BJ (cell line): Measurements from ENCODE around the gene OPRM1. TPM values are rescaled to one million over a fixed set of nuclear protein-coding genes. Genes with fewer than 3 reads are reported as not detected.
"Not testable (repeated sequence)": the region's sequence is repeated elsewhere in the genome, so short reads cannot be mapped to it uniquely, and the experiment has no call there.

Experiments
- CTCF ChIA-PET: fragments of 350-600 bp; formaldehyde crosslinking; extraction: SDS; loops from one replicate; lab custom pipeline; 2021; ENCODE audit warnings: antibody characterized with exemption, inconsistent platforms; lab: Yijun Ruan, JAX
- POLR2A ChIA-PET: fragments of 300-600 bp; sonication (Branson Sonifier 250); formaldehyde crosslinking; extraction: SDS; loops from one replicate; lab custom pipeline; 2021; ENCODE audit warnings: antibody characterized with exemption; lab: Charles Lee
- DNase-seq: peaks from one replicate; pipeline ENCODE4 v3.0.0-alpha.2; 2011; ENCODE audit warnings: low read depth
- H3K27me3 ChIP-seq: 2 replicates; pipeline ENCODE4 v1.6.0; 2011; ENCODE audit warnings: low read length; ENCODE audit not compliant: control insufficient read depth, insufficient read depth
- H3K36me3 ChIP-seq: 2 replicates; pipeline ENCODE4 v1.5.1; 2011; ENCODE audit warnings: low read length; ENCODE audit not compliant: control insufficient read depth, insufficient read depth
- H3K4me3 ChIP-seq: 2 replicates; pipeline ENCODE4 v1.5.1; 2011; ENCODE audit warnings: low read depth, mild to moderate bottlenecking, control low read depth, low read length
- CTCF ChIP-seq: IDR thresholded peaks from 2 replicates; pipeline ENCODE4 v1.5.1; 2011; ENCODE audit warnings: low read depth, mild to moderate bottlenecking, control low read depth, inconsistent platforms, low read length, moderate library complexity; ENCODE audit not compliant: insufficient read depth
- polyA plus RNA-seq: library from polyadenylated mRNA; depleted of rRNA; stranded (reverse); fragments of >200 nt; gene quantifications from 2 replicates; pipeline ENCODE4 v1.2.3, GENCODE V29; 2011

Gene OPRM1
- polyA plus RNA-seq, 1 experiment: not detected

GRCh38 chr6:154071711-154072110 is 32.7 kb downstream of the OPRM1 start:
- Histone ChIP-seq H3K4me3 (no peak overlapping the region), H3K27me3 (no peaks in the 10 kb centered on the region), H3K36me3 (no peaks in the 10 kb centered on the region)
- TF ChIP-seq CTCF: no peak
- POLR2A ChIA-PET: no interaction called here
- DNase-seq: no peak
- CTCF ChIA-PET: no interaction called here

- CTCF ChIA-PET, POLR2A ChIA-PET, DNase-seq, H3K36me3 ChIP-seq, H3K27me3 ChIP-seq, H3K4me3 ChIP-seq: not testable (repeated sequence)
Observed at GRCh38 chr6:154078596-154078995, 39.6 kb downstream of the OPRM1 start.

GRCh38 chr6:154080461-154081189 is 41.6 kb downstream of the OPRM1 start:
- no peak for DNase-seq
- ChIA-PET CTCF (no interaction called here), POLR2A (no interaction called here)
- Histone ChIP-seq H3K27me3 (no peaks in the 10 kb centered on the region), H3K36me3 (no peaks in the 10 kb centered on the region), H3K4me3 (no peak overlapping the region)
- TF ChIP-seq CTCF: no peak

- ChIA-PET CTCF (no interaction called here), POLR2A (no interaction called here)
- TF ChIP-seq CTCF: no peak
- DNase-seq: no peak
- Histone ChIP-seq H3K27me3 (no peaks in the 10 kb centered on the region), H3K36me3 (no peaks in the 10 kb centered on the region), H3K4me3 (no peak overlapping the region)
Observed at GRCh38 chr6:154086510-154086909, 47.5 kb downstream of the OPRM1 start.

GRCh38 chr6:154092326-154092962 is 53.4 kb downstream of the OPRM1 start:
- DNase-seq: no peak
- Histone ChIP-seq H3K36me3 (no peaks in the 10 kb centered on the region), H3K4me3 (no peak overlapping the region), H3K27me3 (no peaks in the 10 kb centered on the region)
- POLR2A ChIA-PET: no interaction called here
- CTCF ChIA-PET: no interaction called here
- TF ChIP-seq CTCF: no peak
